ENCODE results near the gene MICAL2.

GRCh38 chr11:12160680-12161079 is 50.3 kb downstream of the MICAL2 start:
- no peak for TF ChIP-seq CTCF (IDR thresholded peaks at IDR 0.05)
- no peak for TF ChIP-seq EZH2 (IDR thresholded peaks at IDR 0.05; ENCODE audit: borderline replicate concordance, insufficient read depth, low read depth, low read length, poor library complexity, severe bottlenecking)

Measured in B cell (primary cell).